ENCODE results near the gene PHB1.

Gene PHB1

DNA sequence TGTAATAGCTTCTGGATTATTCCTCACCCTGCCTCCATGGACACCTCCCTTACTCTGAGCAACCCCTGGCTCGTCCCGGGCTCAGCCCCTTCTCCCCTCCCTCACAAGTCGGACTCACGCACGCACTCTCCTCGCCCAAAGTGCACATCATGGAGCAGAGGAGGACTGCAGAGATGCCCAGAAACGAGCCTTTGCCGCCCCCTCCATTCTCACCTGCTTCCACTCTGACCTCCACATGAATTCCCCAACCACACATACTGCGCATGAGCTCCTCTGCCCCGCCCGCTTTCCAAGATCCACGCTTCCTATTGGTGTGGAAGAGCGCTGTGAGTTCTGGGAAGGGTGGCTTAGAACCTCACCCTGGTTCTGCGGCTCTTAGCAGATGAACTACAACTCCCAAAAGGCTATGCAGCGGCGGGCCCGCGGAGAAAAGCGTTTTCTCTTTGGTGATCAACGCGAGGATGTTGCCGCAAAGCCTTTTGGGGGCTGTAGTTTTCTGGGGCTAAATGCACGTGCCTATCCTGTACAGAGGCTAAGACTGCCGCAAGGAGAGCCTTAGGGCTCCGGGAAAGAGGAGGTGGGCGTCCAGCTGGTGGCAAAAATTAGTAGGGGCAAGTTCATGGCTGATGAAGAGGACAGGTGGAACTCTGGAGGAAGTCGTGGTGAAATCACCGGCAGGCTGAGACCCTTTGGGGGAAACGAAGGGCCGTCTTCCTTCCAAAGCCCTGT lies at the start of gene PHB1:
Gene PHB1, minus strand, starts transcription at position 261 of the 729 bp plus-strand sequence. CDS start 1,618 bp downstream, outside the sequence.
- DNase-seq: peak; percentile 98

DNA sequence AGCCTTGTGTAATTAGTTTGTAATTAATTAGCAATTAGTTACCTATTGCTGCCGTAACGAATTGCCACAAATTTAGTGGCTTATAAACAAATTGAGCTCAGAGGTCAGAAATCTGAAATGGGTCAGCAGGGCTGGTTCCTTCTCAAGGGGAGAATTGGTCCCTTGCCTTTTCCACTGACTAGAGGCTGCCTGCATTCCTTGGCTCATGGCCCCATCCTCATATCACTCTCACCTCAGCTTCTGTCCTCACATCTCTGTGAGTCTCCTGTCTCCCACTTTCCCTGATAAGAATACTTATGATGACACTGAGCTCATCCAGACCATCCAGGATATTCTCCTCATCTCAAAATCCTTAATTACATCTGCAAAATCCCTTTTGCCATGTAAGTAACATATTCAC lies 49.4 kb upstream of the PHB1 start:
- DNase-seq: no peak

DNA sequence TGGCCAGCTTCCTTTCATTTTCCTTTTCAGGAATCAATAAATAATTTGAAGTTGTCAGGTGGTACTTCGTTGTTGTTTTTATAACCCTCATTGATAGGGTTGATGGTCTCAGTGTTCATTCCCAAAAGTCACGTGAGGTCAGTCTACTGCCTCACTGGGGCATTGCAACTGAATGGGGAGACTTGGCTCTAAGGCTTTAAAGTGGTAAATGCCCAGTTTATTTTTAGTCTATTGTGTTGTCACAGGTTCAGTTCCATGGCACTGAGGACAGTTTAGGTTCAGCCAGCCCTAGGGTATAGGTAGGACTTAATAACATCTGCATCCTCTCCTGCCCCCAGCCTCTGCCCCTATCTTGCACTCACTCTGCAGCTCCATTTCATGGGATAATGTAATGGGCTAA lies 46.9 kb upstream of the PHB1 start:
- no peak for DNase-seq

DNA sequence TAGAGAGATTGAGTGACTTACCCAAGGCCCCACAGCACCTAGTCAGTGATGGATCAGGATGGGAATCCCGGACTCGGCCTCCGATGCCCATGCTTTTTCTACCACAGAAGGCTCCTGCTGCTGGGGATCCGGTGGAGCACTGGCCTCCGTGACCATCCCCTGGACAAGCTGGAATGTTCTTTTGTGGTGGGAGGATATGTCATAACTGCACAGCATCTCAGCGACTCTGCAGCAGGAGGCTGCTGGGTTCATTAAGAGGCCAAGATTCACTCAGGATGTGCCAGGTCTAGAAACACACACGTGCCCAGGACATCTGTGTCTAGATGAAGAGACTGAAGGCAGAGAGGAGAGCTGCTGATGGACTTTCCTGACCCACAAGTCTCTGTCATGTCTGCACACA lies 45.7 kb upstream of the PHB1 start:
- DNase-seq: no peak

DNA sequence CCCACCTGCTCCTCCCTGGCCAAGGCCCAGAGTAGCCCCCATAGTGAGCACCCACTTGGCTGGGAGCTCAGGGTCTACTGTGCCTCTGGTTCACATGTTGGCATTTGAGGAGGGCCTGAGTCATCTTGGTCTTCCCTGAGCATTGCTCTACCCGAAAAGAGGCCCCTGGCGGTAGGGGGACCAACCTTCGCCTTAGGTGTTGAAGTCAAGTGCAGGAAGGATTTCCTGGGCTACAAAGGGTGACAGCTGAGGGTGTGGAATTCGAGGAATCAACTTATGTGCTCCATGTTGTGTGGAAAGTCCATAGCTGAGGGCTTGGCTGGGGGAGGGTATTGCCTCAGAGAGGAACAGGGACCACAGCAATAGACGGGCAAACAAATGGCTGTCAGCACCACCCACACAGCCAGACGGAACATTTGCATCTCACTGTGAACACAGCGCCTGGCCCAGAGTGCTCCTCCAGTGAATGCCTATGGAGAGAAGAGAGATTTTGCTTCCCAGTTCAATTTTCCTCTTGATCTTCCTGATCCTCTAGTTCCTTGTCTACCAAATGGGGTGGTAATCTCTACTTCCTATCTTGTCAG lies 44.8 kb upstream of the PHB1 start:
- DNase-seq: no peak

DNA sequence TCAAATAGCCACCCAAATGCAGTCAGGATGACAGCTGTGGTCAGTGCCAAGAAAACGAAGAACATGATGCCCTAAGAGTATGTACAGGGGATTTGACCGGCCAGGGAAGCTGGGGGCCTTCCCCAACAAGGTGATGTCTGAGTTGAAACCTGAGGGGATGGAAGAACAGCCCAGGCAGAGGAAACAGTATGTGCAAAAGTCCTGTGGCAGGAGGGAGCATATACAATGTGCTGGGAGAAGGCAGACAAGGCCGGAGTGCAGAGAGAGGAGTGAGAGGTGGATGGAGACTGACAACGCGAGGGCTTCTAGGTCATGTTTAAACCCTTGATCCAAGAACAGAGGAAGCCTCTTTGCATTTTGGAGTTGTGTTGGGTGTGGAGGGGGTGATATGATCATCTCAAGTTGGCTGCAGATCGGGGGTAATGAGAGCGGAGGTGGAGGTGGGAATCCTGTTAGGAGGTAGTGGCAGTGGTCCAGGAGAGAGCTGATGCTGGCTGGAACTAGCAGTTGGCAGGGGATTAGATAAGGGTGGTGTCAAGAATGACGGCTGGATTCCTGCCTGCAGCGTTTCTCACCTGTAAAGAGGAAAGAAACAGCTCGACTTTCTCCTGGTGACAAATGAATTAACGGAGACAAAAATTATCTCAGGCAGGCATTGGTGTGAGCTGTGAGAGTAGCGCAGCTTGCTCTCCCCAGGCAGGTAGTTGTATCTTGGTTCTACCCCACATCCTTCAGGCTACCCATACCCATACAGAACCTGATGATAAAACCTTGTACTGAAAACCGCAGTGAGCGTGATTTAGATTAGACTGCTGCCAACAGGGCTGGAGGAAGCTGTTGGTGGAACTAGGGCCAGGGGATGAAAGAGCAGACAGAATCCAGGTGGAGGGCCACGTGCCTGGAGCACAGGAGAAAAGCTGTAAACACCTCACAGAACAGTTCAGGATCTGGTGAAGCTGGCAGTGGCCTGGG lies 43.2 kb upstream of the PHB1 start:
- no peak for DNase-seq

DNA sequence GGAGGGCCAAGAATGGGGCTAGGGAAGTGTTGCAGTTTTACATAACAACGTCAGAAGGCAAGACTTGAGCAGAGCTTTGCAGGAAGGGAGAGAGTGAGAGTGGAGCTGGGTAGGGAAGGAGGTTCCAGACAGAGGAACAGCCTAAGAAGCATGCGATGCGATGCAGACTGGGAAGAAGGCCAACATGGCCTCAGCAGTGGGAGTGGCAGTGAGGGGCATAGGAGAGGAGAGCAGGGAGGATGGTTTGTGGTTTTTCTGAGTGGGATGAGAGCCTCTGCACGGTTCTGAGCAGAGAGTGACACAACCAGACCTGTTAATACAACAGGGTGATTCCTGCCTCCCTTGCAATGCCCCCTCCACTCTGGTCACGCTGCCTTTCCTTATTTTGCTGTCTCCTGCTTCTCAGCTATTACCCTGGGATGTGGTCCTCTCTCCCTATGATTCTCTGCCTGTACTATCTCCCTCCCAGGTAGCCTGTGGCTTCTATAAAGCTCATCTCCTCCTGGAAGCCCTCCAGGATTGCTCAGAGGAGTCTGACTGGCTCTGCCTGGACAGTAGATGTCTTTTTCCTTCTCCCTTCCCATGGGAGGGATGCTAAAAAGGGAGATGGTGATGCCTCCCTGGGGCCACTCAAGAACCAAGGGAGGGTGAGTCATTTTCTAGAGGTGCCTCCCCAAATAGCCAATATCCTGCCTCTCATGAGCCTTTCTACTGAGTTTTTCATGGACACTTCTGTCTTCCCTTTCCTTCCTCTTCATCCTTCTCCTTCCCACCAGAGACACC lies 41.7 kb upstream of the PHB1 start:
- no peak for DNase-seq

DNA sequence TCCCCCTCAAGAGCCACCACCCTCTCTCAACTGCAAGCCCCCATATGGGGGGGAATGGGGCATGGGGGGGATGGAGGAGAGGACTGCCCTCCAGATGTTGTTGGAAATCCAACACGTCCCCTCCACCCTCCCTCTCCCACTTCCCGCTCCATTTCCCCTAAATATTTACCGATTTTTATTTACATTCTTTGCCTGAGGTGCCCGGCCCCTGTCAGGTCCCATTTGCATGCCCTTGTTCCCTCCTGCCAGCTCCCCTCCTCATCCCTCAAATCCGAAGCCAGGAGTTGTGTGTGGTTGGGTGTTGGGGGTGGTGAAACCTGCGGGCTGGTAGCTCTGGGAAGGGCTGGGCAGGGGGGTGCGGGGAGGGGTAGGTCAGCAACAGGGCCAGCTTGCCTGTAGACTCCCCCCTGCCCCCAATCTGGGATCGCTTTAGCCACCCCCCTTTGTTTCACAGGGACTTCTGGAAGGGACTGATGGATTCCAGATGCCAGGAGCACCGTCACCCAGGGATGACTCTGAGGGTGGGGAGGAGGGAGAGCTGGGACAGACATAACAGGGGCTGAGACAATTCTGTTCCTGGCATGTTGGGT lies 40.7 kb upstream of the PHB1 start:
- no peak for DNase-seq

DNA sequence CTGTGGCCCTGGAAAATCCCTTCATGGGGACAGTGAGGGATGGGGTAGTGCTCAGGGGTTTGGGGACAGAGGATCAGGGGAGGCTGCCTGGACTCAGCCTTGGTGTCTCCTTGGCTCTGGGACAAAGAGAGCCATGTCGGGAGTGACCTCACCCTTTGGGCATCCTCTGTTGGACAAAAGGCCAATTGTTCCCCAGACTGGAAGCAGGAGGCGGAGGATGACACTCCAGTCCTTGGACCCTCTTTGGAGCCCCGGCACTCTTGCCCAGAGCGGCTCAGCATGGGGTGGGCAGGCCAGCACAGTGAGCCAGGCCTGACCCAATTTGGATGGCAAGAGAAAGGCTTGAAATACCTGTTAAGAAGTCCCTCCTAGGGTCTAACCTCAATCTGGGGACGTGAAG lies 39.4 kb upstream of the PHB1 start:
- DNase-seq: no peak

DNA sequence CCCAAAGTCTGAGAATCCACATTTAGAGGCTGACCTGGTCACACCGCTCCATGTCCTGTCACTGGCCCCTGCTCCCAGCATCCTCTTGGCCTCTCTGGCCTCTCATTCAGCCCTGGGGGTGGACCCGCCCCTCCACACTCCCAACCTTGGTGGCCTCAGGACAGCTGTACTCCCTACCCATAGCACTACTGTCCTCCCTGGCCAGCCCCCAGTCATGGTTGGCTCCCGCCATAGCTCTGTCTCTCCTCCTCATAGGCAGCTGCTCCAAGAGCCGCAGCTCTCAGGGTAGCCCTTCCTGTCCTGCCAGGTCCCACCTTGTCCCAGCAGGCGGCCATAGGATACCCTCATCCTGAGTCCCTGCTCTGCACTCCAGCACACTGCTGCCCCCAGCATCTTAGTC lies 38.0 kb upstream of the PHB1 start:
- DNase-seq: no peak

DNA sequence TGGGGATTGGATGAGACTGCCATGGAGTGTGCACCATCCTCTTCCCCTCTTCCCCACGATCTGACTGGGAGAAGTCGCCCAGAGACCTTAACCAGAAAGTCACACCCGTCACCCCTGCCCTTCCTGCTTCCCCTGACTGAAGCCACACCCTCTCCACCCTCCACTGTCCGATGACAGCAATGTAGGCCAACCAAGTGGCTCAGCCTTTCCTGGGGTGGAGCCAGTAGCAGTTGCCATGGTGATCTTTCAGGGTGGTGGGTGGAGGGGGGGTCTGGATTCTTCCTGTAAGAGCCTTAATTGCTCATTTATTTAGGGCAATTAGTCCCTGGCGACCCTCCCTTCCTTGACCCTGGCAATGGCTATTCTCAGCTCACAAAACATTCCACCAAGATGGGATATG lies 37.5 kb upstream of the PHB1 start:
- no peak for DNase-seq

DNA sequence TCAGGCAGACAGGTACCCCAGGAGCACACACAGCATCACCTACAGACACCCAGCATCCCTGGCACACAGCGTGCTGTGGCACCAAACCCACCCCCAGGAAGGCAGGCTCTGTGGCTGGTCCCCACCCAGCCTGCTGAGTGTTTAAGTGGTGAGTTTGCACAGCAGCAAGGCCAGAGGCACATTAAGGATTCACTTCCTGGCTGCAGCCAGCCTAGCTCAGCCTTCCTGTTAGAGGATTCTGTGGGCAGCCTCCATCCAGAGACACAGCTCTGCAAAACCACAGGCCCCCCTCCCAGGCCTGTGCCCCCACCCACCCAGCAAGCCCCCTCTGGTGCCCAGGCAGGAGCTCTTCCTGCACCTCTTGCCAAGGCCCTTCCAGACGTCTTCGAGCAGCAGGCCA lies 36.1 kb upstream of the PHB1 start:
- no peak for DNase-seq

DNA sequence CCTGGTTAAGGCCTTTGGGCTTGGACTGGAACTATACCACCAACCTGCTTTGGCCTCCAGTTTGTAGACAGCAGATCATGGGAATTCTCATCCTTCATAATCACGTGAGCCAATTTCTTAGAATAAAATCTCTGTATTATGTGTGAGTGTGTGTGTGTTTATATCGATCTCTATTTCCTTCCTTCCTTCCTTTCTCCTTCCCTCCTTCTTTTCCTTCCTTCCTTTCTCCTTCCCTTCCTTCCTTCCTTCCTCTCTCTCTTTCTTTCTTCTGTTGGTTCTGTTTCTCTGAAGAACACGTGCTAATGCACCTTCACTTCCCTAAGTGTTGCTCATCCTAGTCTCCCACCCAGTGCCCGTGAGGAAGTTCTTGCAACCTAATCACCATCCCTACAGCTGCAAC lies 35.5 kb upstream of the PHB1 start:
- DNase-seq: no peak

DNA sequence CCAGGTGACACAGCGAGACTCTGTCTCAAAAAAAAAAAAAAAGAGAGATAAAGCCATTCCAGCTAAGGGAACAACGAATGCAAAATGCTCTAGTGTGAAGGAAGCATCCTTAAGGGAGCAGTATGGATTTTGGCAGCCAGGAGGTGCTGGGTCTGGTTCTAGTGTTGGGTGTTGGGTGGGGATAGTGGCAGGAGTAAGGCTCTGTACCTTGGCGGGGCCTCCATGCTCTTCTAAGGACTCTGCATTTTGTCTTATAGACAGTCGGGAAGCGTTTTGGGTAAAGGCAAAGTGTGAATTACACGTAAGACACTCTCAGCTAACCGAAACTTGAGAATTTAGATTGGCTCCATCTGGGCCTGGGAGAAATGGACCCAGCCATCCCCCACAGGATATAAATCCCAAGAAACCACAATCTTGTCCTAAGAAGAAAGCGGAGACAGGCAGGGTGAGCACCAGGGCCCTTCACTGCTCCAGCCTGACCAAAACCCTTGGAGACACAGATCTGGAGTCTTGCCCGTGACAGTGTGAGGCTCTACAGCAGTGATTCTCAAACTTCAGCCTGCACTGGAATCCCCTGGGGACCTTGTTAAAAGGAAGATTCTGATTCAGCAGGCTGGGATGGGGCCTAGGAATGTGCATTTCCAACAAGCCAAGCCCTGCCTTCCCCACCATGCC lies 33.1 kb upstream of the PHB1 start:
- no peak for DNase-seq

DNA sequence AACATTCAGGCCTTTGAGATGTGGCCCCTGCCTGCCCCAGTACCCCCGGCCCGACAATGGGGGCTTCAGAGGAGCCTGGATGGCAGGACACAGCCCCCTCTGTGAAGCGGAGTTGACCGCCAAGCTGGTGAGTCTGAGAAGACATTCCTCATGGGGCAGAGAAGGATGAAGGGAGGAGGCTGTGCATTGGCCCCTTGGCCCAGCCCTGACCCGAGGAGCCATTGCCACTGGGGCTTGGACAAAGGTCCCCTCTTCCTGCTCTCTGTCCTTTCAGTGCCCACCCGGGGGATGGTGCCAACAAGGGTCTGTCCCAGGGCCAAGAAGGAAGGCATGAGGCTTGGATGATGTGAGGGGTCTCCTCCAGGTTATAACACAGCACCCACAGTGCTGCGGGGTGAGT lies 30.9 kb upstream of the PHB1 start:
- no peak for DNase-seq

DNA sequence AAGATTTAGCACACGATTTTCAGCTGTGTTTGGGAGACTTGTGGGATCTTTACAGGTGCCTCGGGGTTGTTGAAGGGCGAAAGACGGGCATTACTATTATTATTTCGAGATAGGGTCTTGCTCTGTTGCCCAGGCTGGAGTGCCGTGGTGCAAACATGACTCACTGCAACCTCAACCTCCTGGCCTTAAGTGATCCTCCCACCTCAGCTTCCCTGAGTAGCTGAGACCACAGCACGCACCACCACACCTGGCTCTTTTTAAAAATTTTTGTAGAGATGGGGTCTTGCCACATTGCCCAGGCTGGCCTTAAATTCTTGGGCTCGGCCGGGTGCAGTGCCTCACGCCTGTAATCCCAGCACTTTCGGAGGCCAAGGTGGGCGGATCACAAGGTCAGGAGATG lies 29.7 kb upstream of the PHB1 start:
- no peak for DNase-seq

DNA sequence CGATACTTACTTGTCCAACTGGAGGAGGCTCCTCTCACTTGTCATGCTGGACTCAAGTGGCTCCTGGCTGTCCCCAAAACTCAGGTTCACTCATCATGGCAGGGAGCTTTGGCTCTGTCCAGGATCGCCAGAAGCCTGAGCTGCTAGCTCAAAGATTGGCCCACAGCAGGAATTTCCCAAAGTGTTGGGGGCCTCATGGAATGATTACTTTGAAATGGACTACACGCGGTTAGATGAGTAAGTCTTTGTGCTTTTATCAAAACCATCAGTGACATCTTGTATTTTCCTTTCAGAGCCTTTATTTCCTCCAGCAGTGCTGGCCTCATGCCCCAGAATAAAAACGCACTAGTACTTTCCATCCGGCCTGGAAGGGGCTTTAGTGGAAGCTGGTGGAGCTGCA lies 29.2 kb upstream of the PHB1 start:
- DNase-seq: no peak

DNA sequence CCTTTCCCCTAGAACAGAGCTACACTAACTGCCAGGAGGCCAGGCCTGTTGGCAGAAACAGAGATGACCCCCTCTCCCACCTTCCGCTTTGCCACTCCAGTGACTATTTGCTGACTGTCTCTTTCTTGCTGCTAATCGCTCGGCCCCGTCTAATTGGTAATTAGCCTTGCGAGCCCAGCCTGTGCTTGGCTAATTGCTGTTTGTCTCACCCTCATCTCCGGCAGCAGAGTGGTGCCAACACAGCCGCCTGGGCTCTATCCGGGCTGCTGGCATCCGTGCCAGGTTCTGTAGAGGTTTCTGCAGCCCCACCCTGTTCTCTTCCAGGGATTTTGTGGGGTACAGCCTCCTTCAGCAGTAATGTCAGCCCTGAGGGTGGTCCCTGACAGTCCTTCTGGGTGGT lies 27.4 kb upstream of the PHB1 start:
- DNase-seq: no peak

DNA sequence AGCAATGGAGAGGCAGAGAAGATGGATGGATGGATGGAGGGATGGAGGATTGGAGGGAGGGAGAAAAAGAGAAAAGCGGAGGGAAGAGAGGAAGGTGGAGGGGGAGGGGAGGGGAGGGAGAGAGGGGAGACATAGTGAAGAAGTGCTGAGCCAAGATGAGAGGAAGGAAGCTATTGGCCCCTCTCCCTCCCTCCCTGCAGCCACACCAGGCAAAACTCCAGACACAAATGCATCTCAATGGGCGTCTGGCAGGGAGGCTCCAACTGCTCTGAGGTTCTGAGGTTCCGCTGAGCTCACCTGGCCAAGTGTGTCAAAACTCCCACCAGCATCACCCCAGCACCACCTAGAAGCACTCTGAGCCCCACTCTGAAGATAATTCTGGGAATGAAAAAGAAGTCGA lies 26.9 kb upstream of the PHB1 start:
- DNase-seq: no peak

DNA sequence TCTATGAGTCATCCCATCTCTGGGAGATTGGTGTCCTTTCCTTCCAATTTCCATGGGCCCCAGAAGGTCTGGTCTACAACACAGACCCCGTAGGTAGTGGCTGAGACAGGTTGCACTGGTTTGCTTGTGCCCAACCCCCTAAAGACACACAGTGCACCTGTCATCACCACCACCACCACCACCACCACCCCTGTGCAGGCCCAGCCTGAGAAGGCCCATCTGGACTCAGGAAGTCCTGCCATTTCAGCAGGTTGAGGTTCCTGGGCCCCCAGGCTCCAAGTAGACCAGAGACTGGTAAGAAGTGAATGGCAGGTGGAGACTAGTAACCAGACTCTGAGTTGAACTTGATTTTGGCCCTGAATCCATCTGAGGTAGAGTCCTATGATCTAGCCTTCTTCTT lies 25.9 kb upstream of the PHB1 start:
- DNase-seq: no peak

DNA sequence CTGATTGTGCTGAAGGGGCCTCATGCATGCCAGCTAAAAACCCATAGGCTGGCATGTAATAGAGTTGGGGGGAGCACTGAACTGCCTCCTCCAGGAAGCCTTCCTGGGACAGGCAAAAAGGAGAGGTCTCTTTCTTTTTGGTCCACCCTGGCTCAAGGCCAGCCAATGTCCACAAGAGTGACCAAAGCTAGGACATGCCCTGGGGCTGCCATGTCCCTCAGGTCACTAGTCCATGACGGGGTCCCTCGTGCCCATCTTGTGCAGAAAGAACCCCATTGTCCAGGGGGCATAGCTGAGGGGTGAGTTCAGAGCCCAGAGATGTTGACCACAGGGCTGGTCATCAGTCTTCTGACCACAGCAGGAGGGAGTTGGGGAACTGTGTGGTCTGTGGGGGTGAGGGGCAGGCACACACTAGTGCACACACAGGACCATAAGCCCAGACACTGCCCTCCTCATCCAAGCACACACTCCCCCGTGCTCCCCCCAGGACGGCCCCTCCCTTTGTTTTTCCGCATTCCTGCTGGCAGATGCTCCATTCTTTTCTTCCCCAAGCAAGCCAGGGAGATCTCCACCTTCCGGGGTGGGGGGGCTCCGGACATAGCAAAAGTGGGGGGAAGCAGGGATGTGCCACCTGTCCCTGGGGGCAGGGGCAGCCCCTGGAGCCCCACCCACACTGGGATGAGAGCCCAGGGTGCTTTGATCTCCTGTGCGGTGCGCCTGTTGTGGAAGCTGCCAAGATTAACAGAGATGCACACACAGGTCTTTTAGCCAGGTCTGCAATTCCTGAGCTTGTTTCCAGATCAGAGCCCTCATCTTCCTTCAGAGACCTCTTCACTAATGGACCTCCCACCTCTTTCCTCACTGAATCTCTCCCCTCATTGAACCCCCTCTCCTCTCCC lies 25.2 kb upstream of the PHB1 start:
- DNase-seq: no peak

Measured in DMS 273 treated with DMSO at 0.1 percent for 48 hours (cell line).